ENCODE data around the gene CORO2B. TPM values are rescaled to one million over a fixed set of nuclear protein-coding genes. Genes with fewer than 3 reads are reported as not detected.

Gene CORO2B
- total and polyA plus RNA-seq, 10 donors, result 0.93 to 8.8 (median 3.6) TPM

DNA sequence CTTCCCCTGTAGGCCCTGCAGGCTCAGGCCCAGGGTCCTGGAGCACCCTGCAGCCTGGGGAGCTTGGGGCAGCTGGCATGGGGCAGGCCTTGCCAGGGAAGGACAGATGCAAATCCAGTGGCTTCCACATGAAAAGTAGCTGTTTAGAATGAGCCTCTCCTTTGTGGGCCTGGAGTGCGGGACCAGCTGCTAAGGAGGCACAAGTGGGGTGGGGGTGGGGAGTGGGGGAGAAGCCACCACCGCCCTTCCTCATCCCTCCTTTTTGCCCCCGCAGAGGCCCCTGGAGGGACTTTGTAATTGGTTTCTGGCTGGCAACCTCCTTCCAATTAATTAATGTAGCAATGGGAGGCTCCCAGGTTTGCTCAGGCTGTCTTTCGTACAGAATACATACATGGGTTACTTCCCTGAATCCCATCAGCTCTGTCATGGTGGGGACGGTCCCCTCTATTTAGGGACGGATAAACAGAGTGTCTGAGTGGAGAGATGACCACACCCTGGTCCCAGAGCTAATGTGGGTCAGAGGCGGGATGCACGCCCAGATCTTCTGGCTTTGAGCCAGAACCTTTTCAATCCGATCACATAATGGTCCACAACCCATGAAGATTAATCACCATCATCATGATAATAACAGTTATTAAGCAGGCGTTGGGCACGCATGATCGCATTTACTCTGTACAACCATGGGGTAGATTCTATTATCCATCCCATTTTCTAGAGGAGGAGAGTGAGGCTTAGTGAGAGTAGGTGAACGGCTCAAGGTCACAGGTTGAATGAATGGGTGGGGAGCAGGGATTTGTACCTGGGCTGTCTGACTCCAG is 6.2 kb downstream of the CORO2B start:
- H3K4me1 ChIP-seq, result peaks cover 0 to 47% (median 17%) of the 10 kb centered on the region in 6 donors
- no peaks in the 10 kb centered on the region for H3K36me3 ChIP-seq
- peaks cover 0 to 14% (median 0%) of the 10 kb centered on the region in 7 donors for H3K27me3 ChIP-seq (replicated peaks in 1 of 7)
- TF ChIP-seq POLR2AphosphoS5 (IDR thresholded peaks at IDR 0.05) (no peak), POLR2A (IDR thresholded peaks at IDR 0.05) (no peak)
- TF ChIP-seq, protein P1, sequence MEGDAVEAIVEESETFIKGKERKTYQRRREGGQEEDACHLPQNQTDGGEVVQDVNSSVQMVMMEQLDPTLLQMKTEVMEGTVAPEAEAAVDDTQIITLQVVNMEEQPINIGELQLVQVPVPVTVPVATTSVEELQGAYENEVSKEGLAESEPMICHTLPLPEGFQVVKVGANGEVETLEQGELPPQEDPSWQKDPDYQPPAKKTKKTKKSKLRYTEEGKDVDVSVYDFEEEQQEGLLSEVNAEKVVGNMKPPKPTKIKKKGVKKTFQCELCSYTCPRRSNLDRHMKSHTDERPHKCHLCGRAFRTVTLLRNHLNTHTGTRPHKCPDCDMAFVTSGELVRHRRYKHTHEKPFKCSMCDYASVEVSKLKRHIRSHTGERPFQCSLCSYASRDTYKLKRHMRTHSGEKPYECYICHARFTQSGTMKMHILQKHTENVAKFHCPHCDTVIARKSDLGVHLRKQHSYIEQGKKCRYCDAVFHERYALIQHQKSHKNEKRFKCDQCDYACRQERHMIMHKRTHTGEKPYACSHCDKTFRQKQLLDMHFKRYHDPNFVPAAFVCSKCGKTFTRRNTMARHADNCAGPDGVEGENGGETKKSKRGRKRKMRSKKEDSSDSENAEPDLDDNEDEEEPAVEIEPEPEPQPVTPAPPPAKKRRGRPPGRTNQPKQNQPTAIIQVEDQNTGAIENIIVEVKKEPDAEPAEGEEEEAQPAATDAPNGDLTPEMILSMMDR (IDR thresholded peaks at IDR 0.05 in 8 of 11, conservative IDR thresholded peaks at IDR 0.05 in 3 of 11), result no peak
- H3K9me3 ChIP-seq, result no peaks in the 10 kb centered on the region
- intact Hi-C loops (cut with DNase I; ENCODE audit: low total_unique reads), result no loop called here
- WGBS, 5 donors, result 79 to 93% (median 84%) methylated on average over 13 of the region's 13 CpGs
- no peak overlapping the region for H3K4me3 ChIP-seq
- H3K27ac ChIP-seq, result no peak overlapping the region
- DNase-seq, result peak; percentile 27

DNA sequence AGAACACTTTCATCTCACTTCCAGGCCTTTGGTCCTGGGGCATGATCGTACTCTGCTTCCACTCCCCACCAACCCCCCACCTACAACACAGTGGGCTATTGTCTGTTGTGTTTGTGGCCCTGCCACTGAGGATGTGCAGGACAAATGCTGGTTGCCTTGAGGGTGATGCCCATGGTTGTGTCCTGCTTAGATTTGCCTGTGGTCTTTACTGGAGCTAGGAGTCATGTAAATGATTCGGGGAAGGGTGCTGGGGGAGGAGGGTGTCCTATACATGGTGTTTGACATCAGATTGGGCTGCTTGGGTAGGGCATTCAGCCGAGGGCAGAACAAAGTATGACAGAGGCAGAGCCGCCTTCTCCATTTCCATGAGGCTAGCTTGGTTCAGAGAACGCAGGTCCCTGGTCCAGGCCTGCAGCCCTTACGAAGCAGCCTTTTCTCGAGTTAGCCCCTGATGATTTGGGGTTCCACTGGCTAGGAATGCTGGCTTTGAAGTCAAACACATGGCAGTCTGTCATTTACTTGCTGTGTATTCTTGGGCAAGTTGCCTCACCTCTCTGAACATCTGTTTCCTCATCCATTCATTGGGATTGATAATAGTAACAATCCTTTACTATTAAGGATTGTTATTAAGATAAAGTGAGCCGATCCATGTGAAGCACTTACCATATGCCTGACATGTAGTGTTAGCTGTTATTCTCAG is 6.9 kb downstream of the CORO2B start:
- Histone ChIP-seq H3K36me3 (no peaks in the 10 kb centered on the region), H3K9me3 (no peaks in the 10 kb centered on the region), H3K4me3 (no peak overlapping the region), H3K27ac (no peak overlapping the region), H3K27me3 (replicated peaks in 1 of 7) (peaks cover 0 to 6% (median 0%) of the 10 kb centered on the region in 7 donors), H3K4me1 (peaks cover 0 to 42% (median 16%) of the 10 kb centered on the region in 6 donors)
- intact Hi-C loops (cut with DNase I; ENCODE audit: low total_unique reads), result no loop called here
- TF ChIP-seq POLR2A (IDR thresholded peaks at IDR 0.05), result no peak
- TF ChIP-seq POLR2AphosphoS5 (IDR thresholded peaks at IDR 0.05), result no peak
- TF ChIP-seq, protein P1 (IDR thresholded peaks at IDR 0.05 in 8 of 11, conservative IDR thresholded peaks at IDR 0.05 in 3 of 11), result no peak
- 84 to 90% (median 86%) methylated on average over 8 of the region's 8 CpGs for WGBS, 5 donors
- peak; percentile 23 for DNase-seq

DNA sequence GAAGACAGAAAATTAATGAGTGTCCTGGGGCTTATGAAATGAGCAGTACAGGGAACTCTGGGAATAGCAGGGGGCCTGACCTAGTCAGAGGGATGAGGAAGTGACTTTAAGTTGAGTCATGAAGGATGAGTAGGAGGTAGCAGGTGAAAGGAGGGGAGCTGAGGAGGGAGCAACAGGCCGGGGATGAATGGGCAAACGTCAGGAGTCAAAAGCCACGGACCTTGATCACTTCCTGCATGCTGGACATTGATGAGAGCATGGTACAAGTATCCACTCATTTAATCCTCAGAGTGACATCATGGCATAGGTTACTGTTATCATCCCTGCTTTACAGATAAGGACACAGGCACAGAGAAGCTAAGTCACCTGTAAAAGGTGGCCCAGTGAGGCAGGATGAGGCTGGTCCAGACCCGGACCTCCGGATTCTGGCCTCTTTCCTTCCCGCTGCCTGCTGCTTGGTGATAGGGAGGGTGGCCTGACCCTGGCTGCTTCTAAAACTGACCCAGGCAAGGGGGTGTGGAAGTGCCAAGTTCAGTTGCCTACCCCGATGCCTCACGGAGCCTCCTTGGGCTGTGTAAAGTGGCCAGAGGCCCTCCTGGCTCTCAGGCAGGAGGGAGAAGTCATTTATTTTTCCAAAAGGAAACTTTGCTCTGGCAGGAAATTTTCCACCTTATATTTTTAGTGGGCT is 7.6 kb downstream of the CORO2B start:
- Histone ChIP-seq H3K27ac (no peak overlapping the region), H3K9me3 (no peaks in the 10 kb centered on the region), H3K27me3 (replicated peaks in 1 of 7) (peaks cover 0 to 3% (median 0%) of the 10 kb centered on the region in 7 donors), H3K4me1 (peaks cover 0 to 36% (median 14%) of the 10 kb centered on the region in 6 donors), H3K36me3 (no peaks in the 10 kb centered on the region), H3K4me3 (no peak overlapping the region)
- WGBS, 5 donors, result 37 to 64% (median 57%) methylated on average over 5 to 8 of the region's 8 CpGs
- intact Hi-C loops (cut with DNase I; ENCODE audit: low total_unique reads), result no loop called here
- DNase-seq, result peak; percentile 28
- TF ChIP-seq, protein P1 (IDR thresholded peaks at IDR 0.05 in 8 of 11, conservative IDR thresholded peaks at IDR 0.05 in 3 of 11), result no peak
- TF ChIP-seq POLR2A (IDR thresholded peaks at IDR 0.05) (no peak), POLR2AphosphoS5 (IDR thresholded peaks at IDR 0.05) (no peak)
